NCI-H146 treated with DMSO at 0.1 percent for 48 hours (cell line): ENCODE data around the gene BABAM2.
A peak's percentile ranks its signal among the peaks of the same experiment; 100 is the strongest.

Source experiments
- DNase-seq: peaks from one replicate; lab custom pipeline; 2025; ENCODE audit not compliant: unreplicated experiment; lab: John Stamatoyannopoulos, UW

The BABAM2 gene

DNA sequence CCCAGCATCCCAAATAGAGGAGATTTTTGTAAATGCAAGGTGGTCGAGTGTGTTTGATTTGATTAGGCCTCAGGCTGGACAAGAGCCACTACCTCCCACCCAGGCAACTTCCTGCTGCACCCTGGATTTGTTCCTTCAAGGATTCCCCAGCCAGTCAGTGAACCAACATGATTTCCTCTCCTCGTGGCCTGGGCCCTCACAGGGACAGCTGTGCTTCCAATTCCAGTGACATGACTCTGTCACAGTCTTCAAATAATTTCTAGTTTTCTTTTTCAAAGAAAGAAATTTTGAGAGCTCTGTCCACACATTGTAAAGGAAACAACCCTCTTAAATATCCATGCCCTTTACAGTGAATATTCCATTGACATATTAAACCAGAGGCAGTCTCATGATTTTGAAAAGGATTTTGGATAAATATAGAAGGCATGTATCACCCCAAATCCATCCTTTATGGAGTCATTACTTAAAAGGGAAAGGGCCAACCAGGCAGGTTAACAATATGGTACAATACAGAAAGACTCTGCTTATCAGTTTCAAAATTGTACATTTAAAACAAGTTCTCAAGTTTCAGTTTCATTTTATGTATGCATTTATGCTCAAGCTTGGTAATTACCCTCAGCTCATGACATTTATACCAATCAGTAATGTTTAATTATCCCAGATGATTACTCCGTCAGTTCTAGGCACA is 380.8 kb downstream of the BABAM2 start:
- no peak for DNase-seq

DNA sequence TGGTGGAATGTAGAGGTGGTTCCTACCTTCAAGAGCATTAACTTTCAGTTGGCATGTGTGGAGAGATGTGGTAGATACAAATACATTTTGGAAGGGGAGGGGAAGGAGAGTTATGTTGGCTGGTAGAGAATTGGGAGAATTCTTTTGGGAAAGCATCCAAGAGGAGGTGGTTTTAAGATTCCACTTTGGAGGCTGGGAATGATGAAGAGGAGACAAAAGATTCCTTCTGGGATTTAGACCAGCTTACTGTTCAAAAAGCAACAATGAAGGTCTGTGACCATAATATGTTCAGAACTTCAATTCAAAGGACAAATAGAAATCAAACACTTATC is 381.4 kb downstream of the BABAM2 start:
- DNase-seq = no peak

DNA sequence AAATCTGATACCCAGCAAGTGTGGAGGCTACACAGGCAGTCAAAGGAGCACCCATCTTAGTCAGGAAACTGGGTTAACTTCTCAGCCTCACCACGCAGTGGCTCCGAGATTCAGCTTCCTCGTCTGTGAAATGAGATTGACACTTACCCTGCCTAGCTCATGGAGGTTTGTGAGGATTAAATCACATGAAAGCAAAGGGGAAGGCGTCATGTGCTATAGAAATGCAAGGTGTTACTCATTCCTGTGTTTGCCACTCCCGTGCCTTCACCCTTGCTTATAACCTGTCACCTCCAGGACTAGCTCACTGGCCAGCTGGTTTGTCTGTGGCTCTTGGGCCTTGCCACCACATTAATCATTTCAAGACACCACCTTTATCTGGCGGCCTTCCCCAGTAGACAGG is 383.2 kb downstream of the BABAM2 start:
- DNase-seq = no peak

DNA sequence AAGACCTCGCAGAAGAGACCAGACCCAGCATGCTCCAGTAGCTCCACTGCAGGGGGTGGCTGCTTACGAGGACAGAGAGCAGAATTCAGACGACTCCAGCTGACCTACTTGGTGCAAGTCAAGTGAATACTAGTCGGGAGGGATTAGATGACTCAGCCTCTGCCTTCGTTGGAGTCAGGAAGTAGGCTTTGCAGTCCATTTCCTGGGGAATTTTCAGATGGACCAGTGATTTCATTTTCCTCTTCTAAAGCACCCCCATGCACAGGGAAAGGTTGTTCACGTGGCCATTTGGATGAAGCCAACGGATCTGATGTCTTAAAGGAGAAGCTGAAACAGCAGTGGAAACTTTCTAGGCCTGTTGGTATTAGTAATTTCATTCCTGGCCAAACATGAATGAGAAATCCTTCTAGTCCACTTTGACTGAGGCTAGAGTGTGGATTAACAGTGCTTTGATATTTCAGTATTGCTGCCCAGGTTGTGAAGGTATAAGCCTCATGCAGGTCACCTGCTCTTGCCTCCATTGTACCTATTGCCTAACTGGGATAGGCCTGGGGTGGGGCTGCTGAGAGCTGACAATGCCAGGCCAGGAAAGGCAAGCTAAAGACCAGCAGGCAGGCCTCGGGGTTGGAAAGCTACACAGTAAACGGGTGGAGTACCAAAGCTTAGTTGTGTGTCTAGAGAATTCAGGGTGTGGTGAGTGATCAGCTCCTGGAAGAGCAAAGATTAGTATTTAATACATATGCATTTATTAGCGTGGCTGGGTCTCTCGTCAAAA is 384.6 kb downstream of the BABAM2 start:
- DNase-seq = no peak

DNA sequence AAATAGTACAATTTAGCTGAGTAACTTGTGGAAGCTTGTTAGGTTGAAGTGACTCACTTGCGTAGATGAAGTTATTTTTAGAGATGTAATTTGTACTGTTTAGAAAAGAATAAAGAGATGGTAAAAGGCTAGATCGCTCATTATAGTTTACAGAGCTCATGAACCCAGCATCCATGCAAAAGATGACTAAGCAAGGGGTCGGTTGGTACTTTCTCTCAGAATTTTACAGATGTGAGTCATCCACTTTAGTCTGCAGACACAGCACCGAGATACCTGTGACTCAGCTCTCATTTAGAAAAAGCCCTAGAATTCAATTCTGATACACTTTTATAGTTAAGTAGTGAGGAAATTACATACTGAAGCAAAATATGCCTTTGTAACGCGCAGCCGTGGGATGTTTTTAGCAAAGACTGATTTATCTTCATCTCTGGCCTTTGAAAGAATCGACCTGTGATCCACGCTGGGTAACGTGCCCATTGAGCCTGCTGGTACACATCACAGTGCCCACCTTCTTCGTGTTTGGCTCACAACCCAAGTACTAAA is 385.6 kb downstream of the BABAM2 start:
- DNase-seq = no peak

DNA sequence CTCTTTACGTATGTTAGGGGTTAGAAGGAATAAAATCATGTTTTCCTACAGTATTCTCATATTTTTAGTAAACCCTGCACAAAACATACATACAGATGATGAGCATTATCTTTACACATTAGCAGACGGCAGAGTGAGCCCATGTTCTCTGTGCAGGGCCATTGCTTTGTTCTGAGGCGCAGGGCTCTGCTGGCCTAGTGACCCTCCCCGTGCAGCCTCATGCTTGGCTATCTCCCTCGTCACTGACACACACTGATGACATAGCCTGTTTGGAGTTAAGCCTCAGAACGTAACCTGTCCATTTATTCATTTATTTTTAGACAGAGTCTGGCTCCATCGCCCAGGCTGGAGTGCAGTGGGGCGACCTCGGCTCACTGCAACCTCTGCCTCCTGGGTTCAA is 386.3 kb downstream of the BABAM2 start:
- no peak for DNase-seq

DNA sequence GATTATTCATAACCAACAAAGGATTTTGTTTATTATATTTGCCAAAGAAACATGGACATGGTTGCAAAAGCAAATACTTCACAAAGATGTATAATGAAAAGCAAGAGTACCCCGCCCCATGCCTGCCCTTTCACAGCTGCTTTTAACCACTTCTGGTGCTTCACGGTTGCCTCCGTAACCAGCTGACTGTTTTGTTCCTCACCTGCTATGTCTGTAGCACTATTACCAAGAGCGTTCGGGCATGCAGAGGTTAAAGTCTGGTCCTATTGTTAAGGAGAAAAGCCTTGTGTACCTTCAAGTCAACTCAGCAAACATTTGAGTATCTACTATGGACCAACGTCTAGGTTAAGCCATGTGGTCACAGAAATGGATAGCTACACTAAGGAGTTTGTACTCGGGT is 386.9 kb downstream of the BABAM2 start:
- DNase-seq = peak; percentile 76

DNA sequence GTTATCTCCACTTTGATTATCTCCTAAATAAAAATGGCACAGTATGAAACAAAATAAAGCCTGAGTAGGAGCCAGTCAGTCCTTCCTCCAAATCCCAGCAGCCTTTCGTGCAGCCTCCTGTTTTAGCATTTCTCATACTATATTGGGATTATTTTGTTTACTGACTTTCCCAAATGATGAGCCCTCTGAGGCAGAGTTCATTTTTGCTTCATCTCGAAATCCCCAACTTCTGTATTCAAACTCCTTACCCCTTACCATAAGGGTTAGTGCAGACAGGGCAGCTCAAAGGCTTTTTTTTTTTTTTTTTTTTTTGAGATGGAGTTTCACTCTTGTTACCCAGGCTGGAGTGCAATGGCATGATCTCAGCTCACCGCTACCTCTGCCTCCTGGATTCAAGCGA is 388.8 kb downstream of the BABAM2 start:
- no peak for DNase-seq

DNA sequence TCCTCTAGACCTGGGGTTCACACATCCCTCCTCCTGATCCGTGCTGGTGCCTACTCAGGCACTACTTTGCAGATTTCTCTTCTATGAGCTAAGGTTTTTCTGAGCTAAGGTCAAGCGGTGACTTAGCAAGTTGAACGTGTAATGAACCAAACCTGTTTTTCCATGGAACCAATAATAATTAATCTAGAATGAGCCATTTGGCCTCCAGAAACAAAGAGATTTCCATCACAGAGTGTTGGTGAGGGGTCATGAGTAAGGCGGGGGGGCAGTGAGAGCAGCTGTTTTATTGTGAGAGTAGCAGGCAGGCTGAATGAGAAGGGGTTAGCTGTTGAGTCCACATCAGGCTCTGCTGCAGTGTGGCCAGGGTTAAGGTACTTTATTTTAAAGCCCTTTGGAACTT is 390.1 kb downstream of the BABAM2 start:
- DNase-seq = no peak

DNA sequence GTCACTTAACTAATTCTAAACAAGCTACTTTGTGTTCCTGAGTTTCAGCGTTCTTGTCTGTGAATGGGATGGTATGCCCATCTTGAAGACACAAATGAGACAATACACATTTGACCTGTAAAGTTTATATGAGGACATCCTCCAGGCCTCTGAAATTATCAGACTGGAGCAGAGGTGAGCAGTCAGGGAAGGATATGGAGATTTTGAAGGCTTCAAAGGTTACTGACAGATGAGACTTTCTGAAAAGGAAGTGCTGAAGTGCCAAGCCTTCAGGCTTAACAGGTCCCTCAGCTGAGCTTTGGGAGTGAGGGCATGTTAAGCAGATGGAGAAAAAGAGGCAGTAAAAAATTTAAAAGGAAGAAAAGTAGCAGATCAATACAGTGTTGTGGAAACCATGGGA is 391.2 kb downstream of the BABAM2 start:
- no peak for DNase-seq

DNA sequence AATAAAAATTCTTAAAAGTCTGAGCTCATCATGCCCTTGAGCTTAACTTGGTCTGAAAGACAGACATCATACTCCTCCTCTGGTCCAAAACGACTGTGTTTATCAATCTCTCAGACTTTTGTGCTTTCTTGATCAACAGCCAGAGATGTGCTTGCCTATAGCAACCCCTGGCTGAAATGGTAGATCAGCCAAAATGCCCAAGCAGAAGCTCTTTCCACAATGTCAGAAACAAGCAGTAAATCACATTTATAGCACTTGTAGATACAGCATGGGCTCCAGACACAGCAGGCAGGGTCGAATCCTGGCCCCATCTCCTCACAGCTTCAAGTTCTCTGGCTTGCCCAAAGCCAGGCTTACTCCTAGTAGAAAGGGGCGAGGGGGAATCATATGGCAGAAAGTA is 391.7 kb downstream of the BABAM2 start:
- DNase-seq = no peak

DNA sequence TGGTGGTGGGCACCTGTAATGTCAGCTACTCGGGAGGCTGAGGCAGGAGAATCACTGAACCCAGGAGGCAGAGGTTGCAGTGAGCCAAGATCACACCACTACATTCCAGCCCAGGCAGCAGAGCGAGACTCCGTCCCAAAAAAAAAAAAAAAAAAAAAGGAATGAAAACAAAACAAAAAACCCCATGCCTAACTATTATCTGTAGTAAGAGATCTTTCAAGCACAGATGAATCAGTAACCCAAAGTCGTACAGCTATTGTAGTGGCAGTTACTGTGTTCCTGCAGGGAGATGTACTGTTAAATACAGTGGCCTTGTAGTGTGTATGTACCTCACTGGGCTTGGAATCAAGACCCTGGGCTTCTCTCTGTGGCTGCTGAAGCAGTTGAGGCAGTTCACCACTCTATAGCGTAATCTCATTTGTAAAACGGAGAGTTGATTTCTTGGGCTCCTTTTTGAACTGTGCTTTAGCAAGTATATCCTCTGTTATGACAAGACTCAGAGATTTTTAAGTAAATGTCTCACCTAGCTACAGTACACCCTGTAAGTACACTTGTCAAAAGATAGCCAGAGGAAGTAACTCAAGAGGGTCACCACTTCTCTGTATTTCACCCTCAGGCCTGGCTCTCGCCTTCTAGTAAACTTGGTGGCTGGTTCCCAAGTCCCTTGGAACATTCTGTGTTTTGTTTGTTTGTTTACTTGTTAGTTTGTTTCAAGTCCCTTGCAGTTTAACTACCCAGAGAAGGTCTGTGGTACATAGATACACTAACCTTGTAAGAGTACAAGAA is 392.5 kb downstream of the BABAM2 start:
- DNase-seq = no peak

DNA sequence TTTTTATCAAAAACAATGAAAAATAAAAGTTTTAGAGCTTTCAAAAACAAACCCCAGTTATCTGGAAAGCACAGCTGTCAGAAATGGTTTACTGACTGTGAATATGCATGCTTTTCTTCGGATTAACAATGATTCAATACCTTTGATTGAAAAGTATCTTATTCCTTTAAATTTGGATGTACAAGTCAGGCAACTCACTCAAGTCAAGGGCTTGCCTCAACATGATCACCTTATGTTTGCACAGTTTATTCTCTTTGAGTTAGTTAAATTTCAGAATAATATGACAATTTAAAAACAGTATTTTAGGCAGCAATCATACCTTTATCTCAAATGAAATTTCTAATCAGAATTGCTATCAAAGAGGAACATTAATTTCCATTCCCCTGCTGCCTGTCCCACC is 393.3 kb downstream of the BABAM2 start:
- DNase-seq = no peak

DNA sequence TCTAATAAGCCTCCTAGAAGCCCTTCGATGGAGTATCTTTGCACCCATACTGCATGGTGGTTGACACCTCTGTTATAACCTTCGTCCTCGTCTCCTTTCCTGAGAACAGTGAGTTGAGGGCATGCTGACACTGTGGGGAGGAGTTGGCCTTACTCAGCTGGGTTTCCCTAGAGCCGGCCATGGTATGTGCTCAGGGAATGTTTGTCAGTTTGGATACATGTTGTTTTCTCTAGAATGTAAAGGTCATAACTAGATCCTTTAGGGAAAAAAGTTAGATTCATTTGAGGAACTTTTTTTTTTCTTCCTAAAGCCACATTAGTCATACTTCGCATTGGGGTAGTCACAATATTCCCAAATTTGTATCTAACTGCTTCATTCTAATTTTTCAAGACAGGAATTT is 396.1 kb downstream of the BABAM2 start:
- DNase-seq = no peak

DNA sequence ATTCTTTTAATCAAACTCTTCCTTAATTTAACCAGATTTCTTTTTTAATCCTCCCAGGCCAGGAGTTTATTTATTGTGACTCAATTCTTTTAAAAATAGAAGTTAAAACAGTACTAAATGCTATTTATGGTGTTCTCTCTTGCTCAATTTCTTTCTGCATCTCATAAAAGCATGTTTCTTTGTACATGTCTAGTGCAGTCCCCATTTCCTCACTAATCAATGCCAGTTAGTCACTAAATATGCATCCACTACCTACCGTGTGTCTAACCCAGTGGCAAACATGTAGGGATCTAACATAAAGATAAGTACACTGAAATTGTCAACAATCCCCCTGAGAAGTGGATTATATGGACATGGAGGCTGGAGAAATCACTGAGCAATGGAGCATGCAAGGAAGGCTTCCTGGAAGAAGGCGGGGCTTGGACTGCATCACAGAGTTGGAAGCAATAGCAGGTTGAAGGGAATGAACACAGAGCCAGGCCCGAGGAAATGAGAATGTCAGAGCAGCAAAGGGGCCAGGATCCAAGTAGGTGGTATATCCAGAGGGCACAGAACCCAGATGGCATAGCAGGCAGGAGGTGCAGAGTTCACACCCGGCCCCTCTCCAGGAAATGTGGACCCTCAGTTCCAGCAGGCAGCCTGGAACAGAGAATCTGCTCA is 396.9 kb downstream of the BABAM2 start:
- no peak for DNase-seq

DNA sequence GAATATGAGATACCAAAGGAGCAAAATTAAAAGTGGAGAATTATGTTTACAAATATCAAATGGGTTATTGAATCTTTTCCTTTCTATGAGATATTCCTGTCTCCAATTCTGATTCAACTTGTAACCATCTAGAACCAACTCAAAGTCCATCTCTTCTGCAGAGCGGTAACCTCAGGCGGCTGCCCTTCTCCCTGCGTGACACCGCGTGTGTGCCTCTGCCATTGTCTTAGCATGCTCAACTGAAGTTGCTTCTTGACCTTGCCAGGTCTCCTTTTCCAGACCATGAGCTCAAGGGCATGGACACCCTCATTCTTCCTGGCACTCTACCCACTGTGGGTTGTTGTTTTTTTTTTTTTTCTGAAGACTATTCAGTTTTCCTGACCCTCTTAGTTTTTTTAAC is 398.1 kb downstream of the BABAM2 start:
- DNase-seq = no peak

DNA sequence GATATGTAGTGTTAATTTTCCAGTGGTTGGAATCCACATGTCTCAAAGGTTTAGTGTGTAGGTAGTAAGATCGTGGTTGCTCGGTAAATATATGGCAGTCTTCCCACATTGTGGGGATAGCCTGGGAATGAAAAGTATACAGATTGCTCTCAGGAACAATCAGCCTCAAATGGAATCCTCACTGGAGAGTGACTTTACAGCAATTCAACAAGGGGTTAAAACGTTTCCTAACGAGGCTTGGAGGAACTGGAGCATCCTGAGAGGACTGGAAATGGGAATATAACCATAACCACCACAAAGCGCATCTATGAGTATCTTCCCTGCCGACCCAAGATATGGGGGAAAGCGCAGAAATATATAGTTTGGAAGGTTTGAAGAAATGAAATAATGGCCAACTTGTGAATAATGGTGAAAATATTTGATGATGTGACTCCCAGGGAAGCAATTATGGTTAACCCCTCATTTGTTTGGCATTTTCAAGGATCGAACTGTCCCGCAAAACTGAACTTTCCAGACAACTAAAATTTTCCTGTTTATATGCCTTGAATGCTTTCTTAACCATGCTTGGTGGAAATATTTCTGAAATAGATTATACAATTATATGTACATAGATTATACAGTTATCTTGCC is 401.4 kb downstream of the BABAM2 start:
- DNase-seq = no peak

DNA sequence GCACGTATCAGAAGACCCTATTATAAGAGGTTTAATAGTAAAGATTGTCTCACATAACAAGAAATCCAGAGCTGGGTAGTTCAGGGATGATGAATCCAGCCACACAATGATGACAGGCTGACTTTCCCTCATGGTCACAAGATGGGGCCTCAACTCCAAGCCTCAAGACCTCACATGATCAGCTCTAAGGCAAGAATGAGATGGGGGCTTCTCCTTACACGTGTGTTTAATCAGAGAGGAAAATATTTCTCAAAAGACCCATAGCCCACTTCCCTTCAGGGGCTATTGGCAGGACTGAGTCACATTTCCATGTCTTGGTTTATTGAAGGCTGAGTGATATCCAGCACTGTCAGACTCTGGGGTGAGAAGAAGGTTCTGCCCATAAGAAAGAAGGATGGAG is 402.0 kb downstream of the BABAM2 start:
- DNase-seq = no peak

DNA sequence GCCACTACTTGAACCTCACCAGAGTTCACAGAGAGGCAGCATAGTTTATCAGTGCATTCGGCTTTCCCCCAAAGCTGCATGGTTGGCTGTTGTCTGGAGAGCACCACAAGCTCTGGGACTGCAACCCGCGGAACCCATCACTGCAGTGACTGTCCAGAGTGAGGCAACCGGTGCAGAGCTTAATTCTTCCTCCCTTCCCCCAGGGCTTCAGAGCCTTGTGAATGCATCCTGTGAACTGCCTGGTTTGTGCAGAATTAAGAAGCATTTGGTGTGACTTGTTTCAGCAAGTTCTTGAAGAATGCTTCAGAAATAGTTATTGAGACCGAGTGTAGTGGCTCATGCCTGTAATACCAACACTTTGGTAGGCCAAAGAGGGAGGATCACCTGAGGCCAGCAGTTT is 402.9 kb downstream of the BABAM2 start:
- no peak for DNase-seq

DNA sequence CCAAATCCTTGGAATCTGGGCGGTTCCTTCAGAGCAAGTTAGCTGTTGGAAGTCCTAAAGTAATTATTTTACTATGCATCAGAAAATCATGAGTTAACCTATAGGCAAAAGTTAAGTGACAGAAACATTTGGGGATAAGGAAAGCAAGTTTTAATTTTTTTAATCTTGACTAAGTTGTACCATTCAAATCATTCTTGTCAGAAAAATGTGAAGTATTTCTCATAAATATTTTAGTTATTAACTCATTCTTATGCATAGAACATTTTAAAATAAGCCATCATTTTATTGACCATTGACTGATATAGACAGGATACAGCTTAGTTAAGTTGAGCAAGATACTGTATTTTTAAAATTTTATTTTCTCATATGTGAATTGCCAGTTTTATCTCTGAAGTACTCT is 403.9 kb downstream of the BABAM2 start:
- DNase-seq = no peak

DNA sequence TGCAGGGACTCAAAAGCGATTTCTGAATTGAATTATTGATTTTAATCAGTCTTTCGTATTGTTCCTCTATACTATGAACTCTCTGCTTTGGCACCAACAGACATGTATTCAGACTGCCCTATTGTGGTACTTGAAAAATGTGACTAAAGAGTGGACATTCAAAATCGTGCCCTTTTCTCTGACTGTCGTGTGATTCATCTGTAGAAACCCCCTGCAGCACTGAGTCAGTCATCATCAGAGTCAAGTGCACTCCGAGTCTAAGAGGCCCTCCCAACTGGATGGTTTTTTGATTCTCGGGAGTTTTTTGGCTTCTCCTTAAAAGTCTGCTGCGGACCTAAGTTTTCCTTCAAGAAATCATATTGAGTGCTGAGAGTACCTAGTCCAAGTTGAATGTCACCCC is 405.7 kb downstream of the BABAM2 start:
- DNase-seq = no peak
